ENCODE data around the gene MYRF.

DNA sequence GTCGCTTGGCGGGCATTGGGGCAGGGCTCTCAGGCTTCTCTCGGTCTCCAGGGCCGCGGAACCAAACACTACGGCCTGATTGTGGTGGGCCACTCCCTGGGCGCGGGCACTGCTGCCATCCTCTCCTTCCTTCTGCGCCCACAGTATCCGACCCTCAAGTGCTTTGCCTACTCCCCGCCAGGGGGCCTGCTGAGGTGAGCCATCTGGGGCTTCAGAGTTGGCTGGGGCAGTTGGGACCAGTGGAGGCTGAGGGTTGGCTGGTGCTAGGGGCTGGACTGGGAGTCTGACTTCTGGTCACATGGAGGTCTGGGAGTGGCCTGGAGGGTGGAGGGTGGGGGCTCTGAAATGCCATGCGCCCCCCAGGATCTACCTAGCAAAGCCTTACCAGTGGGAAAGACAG lies 15.3 kb upstream of the MYRF start:
- TF ChIP-seq, protein P1, sequence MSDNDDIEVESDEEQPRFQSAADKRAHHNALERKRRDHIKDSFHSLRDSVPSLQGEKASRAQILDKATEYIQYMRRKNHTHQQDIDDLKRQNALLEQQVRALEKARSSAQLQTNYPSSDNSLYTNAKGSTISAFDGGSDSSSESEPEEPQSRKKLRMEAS (IDR thresholded peaks at IDR 0.05), result no peak
- TF ChIP-seq, protein P2, sequence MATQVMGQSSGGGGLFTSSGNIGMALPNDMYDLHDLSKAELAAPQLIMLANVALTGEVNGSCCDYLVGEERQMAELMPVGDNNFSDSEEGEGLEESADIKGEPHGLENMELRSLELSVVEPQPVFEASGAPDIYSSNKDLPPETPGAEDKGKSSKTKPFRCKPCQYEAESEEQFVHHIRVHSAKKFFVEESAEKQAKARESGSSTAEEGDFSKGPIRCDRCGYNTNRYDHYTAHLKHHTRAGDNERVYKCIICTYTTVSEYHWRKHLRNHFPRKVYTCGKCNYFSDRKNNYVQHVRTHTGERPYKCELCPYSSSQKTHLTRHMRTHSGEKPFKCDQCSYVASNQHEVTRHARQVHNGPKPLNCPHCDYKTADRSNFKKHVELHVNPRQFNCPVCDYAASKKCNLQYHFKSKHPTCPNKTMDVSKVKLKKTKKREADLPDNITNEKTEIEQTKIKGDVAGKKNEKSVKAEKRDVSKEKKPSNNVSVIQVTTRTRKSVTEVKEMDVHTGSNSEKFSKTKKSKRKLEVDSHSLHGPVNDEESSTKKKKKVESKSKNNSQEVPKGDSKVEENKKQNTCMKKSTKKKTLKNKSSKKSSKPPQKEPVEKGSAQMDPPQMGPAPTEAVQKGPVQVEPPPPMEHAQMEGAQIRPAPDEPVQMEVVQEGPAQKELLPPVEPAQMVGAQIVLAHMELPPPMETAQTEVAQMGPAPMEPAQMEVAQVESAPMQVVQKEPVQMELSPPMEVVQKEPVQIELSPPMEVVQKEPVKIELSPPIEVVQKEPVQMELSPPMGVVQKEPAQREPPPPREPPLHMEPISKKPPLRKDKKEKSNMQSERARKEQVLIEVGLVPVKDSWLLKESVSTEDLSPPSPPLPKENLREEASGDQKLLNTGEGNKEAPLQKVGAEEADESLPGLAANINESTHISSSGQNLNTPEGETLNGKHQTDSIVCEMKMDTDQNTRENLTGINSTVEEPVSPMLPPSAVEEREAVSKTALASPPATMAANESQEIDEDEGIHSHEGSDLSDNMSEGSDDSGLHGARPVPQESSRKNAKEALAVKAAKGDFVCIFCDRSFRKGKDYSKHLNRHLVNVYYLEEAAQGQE (IDR thresholded peaks at IDR 0.05; ENCODE audit: low read depth), result no peak
- TF ChIP-seq EGR1 (IDR thresholded peaks at IDR 0.05), result no peak
- no peak for TF ChIP-seq NFIC (IDR thresholded peaks at IDR 0.05)
